B cell (primary cell): ENCODE results near the gene LRRN4CL. TPM values are rescaled to one million over a fixed set of nuclear protein-coding genes. Genes with fewer than 3 reads are reported as not detected.

Source experiments
- ATAC-seq: fragments of 200-7000 bp; cut with Tn5 transposase; one replicate; pipeline ENCODE4 v1.10.0; 2021; ENCODE audit warnings: low read depth, mild to moderate bottlenecking, moderate number of reproducible peaks, moderate library complexity
- CTCF ChIA-PET: fragments of 350-600 bp; sonication (Branson Sonifier 250); formaldehyde crosslinking; loops from one replicate; lab custom pipeline; 2021; ENCODE audit warnings: antibody characterized with exemption, inconsistent platforms; lab: Charles Lee
- POLR2A ChIA-PET: fragments of 350-600 bp; sonication (Branson Sonifier 250); formaldehyde crosslinking; loops from one replicate; lab custom pipeline; 2021; ENCODE audit warnings: antibody characterized with exemption; lab: Charles Lee
- DNase-seq: peaks from one replicate; pipeline ENCODE4 v3.0.0; 2013
- H2AFZ ChIP-seq: 2 replicates; pipeline ENCODE4 v1.6.1; 2012; ENCODE audit warnings: mild to moderate bottlenecking, low read depth, low read length; ENCODE audit not compliant: insufficient read depth, poor library complexity, severe bottlenecking
- H3K27ac ChIP-seq, 2 donors: 1 replicate in 1 of 2; 2 replicates in 1 of 2; pipeline ENCODE4 v1.5.1; 2012 to 2013; ENCODE audit warnings: low read length in 2 of 2, mild to moderate bottlenecking in 2 of 2, moderate library complexity in 1 of 2
- H3K27me3 ChIP-seq, 4 experiments: fragments of 200-600 bp in 1 of 4; sonication (generic) in 1 of 4; replicated peaks in 1 of 4; 1 replicate in 2 of 4; 2 replicates in 2 of 4; pipeline versions ENCODE4 v1.6.1 to v1.7.0; 2013 to 2016; ENCODE audit warnings: low read length in 3 of 4, mild to moderate bottlenecking in 2 of 4, mixed read lengths in 1 of 4, moderate library complexity in 1 of 4; ENCODE audit not compliant: insufficient read depth in 4 of 4, control insufficient read depth in 3 of 4; ENCODE audit errors: control extremely low read depth in 1 of 4
- H3K36me3 ChIP-seq, 2 experiments: replicated peaks in 1 of 2; 1 replicate in 1 of 2; 2 replicates in 1 of 2; pipeline versions ENCODE4 v1.6.1 to v1.7.1; 2013; ENCODE audit warnings: low read length in 1 of 2; ENCODE audit not compliant: insufficient read depth in 2 of 2, control insufficient read depth in 1 of 2; ENCODE audit errors: control extremely low read depth in 1 of 2, extremely low read depth in 1 of 2
- H3K4me1 ChIP-seq, 2 donors: fragments of 200-600 bp in 1 of 2; sonication (generic) in 1 of 2; 1 replicate in 1 of 2; 2 replicates in 1 of 2; pipeline versions ENCODE4 v1.5.1 to v1.6.1; 2013 to 2017; ENCODE audit warnings: low read length in 2 of 2; ENCODE audit not compliant: control insufficient read depth in 2 of 2, insufficient read depth in 2 of 2
- H3K4me2 ChIP-seq: replicated peaks from 2 replicates; pipeline ENCODE3; 2012; ENCODE audit warnings: mild to moderate bottlenecking, low read depth, low read length; ENCODE audit not compliant: poor library complexity, severe bottlenecking
- H3K4me3 ChIP-seq, 5 experiments: fragments of 200-600 bp in 1 of 5; sonication (generic) in 1 of 5; 1 replicate in 3 of 5; 2 replicates in 2 of 5; pipeline versions ENCODE4 v1.5.1 to v1.7.0; 2011 to 2016; ENCODE audit warnings: low read length in 4 of 5, mild to moderate bottlenecking in 4 of 5, low read depth in 2 of 5, control low read depth in 1 of 5, moderate library complexity in 1 of 5; ENCODE audit not compliant: insufficient read depth in 1 of 5; ENCODE audit errors: control extremely low read depth in 1 of 5, extremely low read depth in 1 of 5
- H3K79me2 ChIP-seq: fragments of 200-600 bp; sonication (generic); one replicate; pipeline ENCODE4 v1.6.0; 2016; ENCODE audit warnings: low read length; ENCODE audit not compliant: control insufficient read depth, insufficient read depth
- H3K9ac ChIP-seq: fragments of 200-600 bp; sonication (generic); 2 replicates; pipeline ENCODE4 v1.6.1; 2017; ENCODE audit warnings: mild to moderate bottlenecking, low read length, moderate library complexity
- H3K9me3 ChIP-seq, 3 donors: one replicate each; pipeline versions ENCODE4 v1.6.1 to v1.7.1; 2013; ENCODE audit warnings: low read length in 2 of 3; ENCODE audit not compliant: control insufficient read depth in 2 of 3, insufficient read depth in 1 of 3; ENCODE audit errors: control extremely low read depth in 1 of 3
- H4K20me1 ChIP-seq: 2 replicates; pipeline ENCODE4 v1.6.0; 2012; ENCODE audit warnings: mild to moderate bottlenecking, low read length; ENCODE audit not compliant: insufficient read depth, control insufficient read depth, poor library complexity, severe bottlenecking
- H3K27ac Mint-ChIP-seq: one replicate; pipeline ENCODE4 v1.8.0; 2021; ENCODE audit warnings: mixed read lengths
- H3K27me3 Mint-ChIP-seq: one replicate; pipeline ENCODE4 v1.8.0; 2021; ENCODE audit warnings: mixed read lengths
- H3K4me1 Mint-ChIP-seq: one replicate; pipeline ENCODE4 v1.8.0; 2021; ENCODE audit warnings: mixed read lengths
- H3K4me3 Mint-ChIP-seq: one replicate; pipeline ENCODE4 v1.8.0; 2021; ENCODE audit warnings: mixed read lengths
- H3K9me3 Mint-ChIP-seq: one replicate; pipeline ENCODE4 v1.8.0; 2022; ENCODE audit warnings: mixed read lengths; ENCODE audit not compliant: insufficient read depth
- EZH2 ChIP-seq: IDR thresholded peaks from 2 replicates; pipeline ENCODE4 v1.6.1; 2012; ENCODE audit warnings: borderline replicate concordance, low read depth, mild to moderate bottlenecking, moderate library complexity, low read length; ENCODE audit not compliant: insufficient read depth, poor library complexity, severe bottlenecking
- WGBS: methylation state at CpG from one replicate; pipeline ENCODE4 v1.1.5; 2013; ENCODE audit warnings: missing lambda C conversion rate; ENCODE audit not compliant: insufficient coverage; 5-methylcytosine and 5-hydroxymethylcytosine counted together
- intact Hi-C: fragments of 100-400 bp; cut with micrococcal nuclease; formaldehyde crosslinking; loops from one replicate; pipeline ENCODE4 v1.10.0; 2022
- polyA plus RNA-seq: library from polyadenylated mRNA; depleted of rRNA; stranded (reverse); fragments of >200 nt; gene quantifications from 2 replicates; pipeline ENCODE4 v1.2.3, GENCODE V29; 2012
- total RNA-seq, 2 donors: library from RNA; stranded (reverse); fragments of 120-200 nt in 1 of 2; gene quantifications; 1 replicate in 1 of 2; 2 replicates in 1 of 2; pipeline versions ENCODE4 v1.2.3 to v1.2.4, GENCODE V29; 2013 to 2022
- TF ChIP-seq, protein P1 (sequence below): fragments of 200-600 bp; IDR thresholded peaks from one replicate; pipeline ENCODE4 v1.8.0; 2022; ENCODE audit warnings: antibody characterized with exemption, mild to moderate bottlenecking

Gene LRRN4CL
- total and polyA plus RNA-seq, 2 donors (not counting 1 experiment from before 2014, with no cell fraction given): 0.03 to 0.25 TPM

DNA sequence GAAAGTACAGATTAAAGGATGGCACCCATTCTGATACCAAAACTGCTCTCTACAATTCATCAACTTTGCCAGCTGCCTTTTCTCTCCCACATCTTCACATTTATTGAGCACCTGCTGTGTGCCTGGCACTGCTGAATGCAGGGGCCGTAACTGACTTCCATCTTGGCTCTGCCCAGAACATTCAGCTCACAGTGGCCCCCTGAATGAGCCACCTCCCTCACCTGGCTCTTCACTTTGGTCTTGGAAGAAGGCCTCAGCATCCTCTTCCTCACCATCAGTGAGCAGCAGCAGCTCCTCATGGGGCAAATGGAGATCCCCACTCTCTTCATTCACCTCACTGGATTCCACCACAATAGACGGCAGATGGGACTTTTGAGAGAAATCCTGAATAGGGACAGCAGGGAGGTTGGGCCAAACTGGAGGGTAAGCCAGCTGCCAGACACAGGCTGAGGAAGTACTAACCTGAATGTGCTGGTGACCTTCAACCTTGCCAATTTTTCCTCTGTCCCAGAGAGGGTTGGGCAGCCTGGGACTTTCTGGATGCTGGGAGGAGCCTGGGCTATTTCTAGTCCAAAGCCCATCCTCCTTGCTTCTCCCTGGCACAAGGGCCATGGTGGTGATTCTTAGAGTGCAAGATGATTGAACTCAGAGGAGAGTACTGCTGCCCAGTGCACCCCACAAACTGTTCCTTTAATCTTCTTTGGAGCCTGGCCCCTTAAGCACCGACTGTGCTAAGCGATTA is 19.7 kb downstream of the LRRN4CL start:
- no peaks in the 10 kb centered on the region for H3K27me3 Mint-ChIP-seq
- peaks cover 29 to 46% of the 10 kb centered on the region in 2 donors for H3K4me1 ChIP-seq
- no peaks in the 10 kb centered on the region for H3K9me3 ChIP-seq
- no peak overlapping the region for H3K9ac ChIP-seq
- H3K4me3 ChIP-seq: no peak overlapping the region
- ChIA-PET CTCF (interaction anchor here (0.6 to 2.5 kb wide), 6 partner anchors 11 to 212 kb away, joined by 3 to 13 read pairs (median 4); partner anchors contain the start of gene INTS5), POLR2A (interaction anchor here (0.6 to 2.8 kb wide), 4 partner anchors 10 to 78 kb away, joined by 3 to 13 read pairs (median 4); partner anchors contain the start of gene TUT1)
- H3K4me1 Mint-ChIP-seq: peaks cover 59% of the 10 kb centered on the region
- H2AFZ ChIP-seq: no peak overlapping the region
- 82% methylated on average over 4 of the region's 4 CpGs for WGBS
- peaks cover 78% of the 10 kb centered on the region for H3K79me2 ChIP-seq
- no peaks in the 10 kb centered on the region for H3K9me3 Mint-ChIP-seq
- peak overlapping the region in 1 of 2 donors; percentile 16 for H3K27ac ChIP-seq
- peak overlapping the region; percentile 12 for H3K27ac Mint-ChIP-seq
- no peaks in the 10 kb centered on the region for H3K27me3 ChIP-seq
- ATAC-seq (no peak), DNase-seq (no peak)
- no peak overlapping the region for H3K4me2 ChIP-seq
- H3K4me3 Mint-ChIP-seq: peak overlapping the region; percentile 33
- intact Hi-C loops: loop anchor here (2.0 kb wide), 3 partner anchors 17 to 211 kb away; partner anchors contain the start of genes HNRNPUL2, INTS5 and SLC3A2
- TF ChIP-seq, protein P1, sequence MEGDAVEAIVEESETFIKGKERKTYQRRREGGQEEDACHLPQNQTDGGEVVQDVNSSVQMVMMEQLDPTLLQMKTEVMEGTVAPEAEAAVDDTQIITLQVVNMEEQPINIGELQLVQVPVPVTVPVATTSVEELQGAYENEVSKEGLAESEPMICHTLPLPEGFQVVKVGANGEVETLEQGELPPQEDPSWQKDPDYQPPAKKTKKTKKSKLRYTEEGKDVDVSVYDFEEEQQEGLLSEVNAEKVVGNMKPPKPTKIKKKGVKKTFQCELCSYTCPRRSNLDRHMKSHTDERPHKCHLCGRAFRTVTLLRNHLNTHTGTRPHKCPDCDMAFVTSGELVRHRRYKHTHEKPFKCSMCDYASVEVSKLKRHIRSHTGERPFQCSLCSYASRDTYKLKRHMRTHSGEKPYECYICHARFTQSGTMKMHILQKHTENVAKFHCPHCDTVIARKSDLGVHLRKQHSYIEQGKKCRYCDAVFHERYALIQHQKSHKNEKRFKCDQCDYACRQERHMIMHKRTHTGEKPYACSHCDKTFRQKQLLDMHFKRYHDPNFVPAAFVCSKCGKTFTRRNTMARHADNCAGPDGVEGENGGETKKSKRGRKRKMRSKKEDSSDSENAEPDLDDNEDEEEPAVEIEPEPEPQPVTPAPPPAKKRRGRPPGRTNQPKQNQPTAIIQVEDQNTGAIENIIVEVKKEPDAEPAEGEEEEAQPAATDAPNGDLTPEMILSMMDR: no peak
- no peak for TF ChIP-seq EZH2
- peaks cover 3 to 19% of the 10 kb centered on the region in 2 experiments for H3K36me3 ChIP-seq
- H4K20me1 ChIP-seq: peaks cover 10% of the 10 kb centered on the region

DNA sequence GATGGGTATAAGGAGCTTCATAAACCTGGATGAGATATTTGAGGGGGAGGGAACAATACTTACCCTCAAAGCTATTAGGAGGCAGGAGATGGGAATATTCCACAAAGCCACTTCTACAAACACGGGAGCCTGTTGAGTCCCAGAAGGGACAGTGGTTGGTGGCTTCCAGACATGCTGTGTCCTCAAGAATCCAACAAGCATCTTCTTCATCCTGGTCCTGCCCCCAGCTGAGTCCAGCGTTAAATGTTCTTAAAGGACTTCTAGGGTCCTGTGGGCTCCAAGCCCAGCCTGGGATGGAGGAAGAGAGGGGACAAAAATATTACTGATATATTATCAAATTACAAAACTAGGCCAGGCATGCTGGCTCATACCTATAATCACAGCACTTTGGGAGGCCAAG is 21.9 kb downstream of the LRRN4CL start:
- ChIA-PET CTCF (interaction anchor here (0.6 to 1.4 kb wide), 3 partner anchors 12 to 76 kb away, joined by 3 to 7 read pairs (median 4); partner anchors contain the start of gene TUT1), POLR2A (interaction anchor here (0.6 to 1.4 kb wide), 9 partner anchors 9 to 699 kb away, joined by 3 to 6 read pairs (median 4); partner anchors contain the start of genes GANAB, MTA2, TAF6L and UBXN1)
- no peak overlapping the region for H2AFZ ChIP-seq
- DNase-seq: no peak
- no peak overlapping the region for H3K9ac ChIP-seq
- Mint-ChIP-seq H3K4me1 (peaks cover 63% of the 10 kb centered on the region), H3K27ac (peak overlapping the region; percentile 56), H3K4me3 (peak overlapping the region; percentile 97), H3K9me3 (no peaks in the 10 kb centered on the region), H3K27me3 (no peaks in the 10 kb centered on the region)
- no peak for ATAC-seq
- peaks cover 4 to 16% of the 10 kb centered on the region in 2 experiments for H3K36me3 ChIP-seq
- H3K27me3 ChIP-seq: no peaks in the 10 kb centered on the region
- no peak overlapping the region for H3K4me3 ChIP-seq
- H3K27ac ChIP-seq: no peak overlapping the region
- no peaks in the 10 kb centered on the region for H3K9me3 ChIP-seq
- H3K79me2 ChIP-seq: peaks cover 73% of the 10 kb centered on the region
- TF ChIP-seq, protein P1: no peak
- no peak for TF ChIP-seq EZH2
- WGBS: no CpG with 5 or more reads among the region's 2 CpGs
- H4K20me1 ChIP-seq: peaks cover 10% of the 10 kb centered on the region
- intact Hi-C loops: no loop called here
- H3K4me1 ChIP-seq: peaks cover 24 to 46% of the 10 kb centered on the region in 2 donors
- no peak overlapping the region for H3K4me2 ChIP-seq
